ENCODE data around the gene RAPGEF1.

GRCh38 chr9:131598121-131598520 is 141.8 kb downstream of the RAPGEF1 start:
- TF ChIP-seq CTCF (IDR thresholded peaks at IDR 0.05; ENCODE audit: insufficient read depth, low read length, poor library complexity, severe bottlenecking), result no peak
- no peak for TF ChIP-seq EZH2phosphoT487 (conservative IDR thresholded peaks at IDR 0.05; ENCODE audit: low read length)

Data from SU-DHL-6 (cell line).